Activated naive CD8-positive, alpha-beta T cell treated with anti-CD3 and anti-CD28 coated beads, Interleukin-2, amount 50 U/mL, for 16 hours (primary cell): ENCODE measurements around the gene COL18A1.
"Not testable (repeated sequence)": the region's sequence is repeated elsewhere in the genome, so short reads cannot be mapped to it uniquely, and the experiment has no call there.

Experiments used
- DNase-seq: peaks from one replicate; pipeline ENCODE4 v3.0.0-alpha.2; 2020; ENCODE audit warnings: low read depth, low spot score

Gene COL18A1

DNA sequence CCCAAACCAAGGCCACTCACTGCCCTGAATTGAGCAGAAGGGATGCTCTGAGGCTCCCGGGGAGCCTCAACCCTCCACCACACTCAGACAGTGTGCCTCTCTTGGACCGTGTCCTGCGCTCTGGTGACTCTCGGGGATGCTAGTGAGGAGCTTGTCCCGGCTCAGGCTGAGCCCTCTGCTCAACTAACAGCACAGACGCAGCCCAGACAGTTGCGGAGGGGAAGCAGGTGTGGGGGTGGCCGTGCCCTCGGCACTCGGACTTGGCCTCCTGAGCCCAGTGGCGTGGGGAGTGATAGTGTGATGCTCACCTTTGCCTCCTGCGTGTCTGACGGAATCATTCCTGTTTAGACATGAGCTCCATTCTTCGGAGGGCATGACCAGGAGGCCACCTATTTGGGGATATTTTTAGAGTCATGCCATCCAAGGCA lies 152.7 kb downstream of the COL18A1 start:
- DNase-seq = no peak

- DNase-seq = no peak
Observed at GRCh38 chr21:45558044-45558721, 153.2 kb downstream of the COL18A1 start.

DNA sequence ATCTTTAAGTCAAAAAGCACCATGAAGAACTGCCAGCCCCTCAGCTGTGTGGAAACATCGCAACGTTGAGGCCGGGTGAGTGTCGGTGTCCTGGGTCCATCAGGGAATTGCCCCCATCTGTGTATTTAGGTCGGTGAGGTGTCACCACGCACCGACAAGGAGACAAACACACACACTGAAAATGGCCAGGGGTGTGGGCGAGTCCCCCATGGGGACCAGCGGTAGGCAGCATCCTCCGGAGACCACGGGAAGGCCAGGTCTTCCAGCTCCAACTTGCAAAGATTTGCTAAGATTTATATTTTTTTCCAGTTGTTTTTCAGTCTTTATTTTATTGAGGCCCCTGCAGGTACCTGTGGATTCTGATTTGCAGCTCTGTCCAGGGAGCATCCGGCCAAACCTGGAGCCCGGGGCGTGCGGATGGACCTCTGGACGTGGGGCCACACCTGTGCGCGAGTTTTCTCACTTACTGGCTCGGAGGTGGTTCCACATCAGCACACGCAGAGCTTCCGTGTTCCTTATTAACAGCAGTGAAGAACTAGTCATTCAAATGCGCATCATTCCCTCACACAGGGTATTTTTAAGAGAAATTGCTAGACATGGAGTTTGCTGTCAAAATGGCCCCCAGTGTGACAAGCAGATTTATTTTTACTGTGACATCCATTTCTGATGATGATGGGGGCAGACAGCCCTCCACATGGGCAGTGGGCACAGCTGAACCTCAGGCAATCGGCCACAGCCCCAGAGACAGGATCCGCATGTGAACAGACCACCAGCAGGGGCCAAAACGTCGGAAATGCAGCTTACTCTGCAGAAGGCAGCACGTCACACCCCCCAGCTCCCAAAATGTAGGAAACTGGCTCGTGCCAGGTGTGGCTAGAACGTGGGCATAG lies 154.5 kb downstream of the COL18A1 start:
- no peak for DNase-seq

DNA sequence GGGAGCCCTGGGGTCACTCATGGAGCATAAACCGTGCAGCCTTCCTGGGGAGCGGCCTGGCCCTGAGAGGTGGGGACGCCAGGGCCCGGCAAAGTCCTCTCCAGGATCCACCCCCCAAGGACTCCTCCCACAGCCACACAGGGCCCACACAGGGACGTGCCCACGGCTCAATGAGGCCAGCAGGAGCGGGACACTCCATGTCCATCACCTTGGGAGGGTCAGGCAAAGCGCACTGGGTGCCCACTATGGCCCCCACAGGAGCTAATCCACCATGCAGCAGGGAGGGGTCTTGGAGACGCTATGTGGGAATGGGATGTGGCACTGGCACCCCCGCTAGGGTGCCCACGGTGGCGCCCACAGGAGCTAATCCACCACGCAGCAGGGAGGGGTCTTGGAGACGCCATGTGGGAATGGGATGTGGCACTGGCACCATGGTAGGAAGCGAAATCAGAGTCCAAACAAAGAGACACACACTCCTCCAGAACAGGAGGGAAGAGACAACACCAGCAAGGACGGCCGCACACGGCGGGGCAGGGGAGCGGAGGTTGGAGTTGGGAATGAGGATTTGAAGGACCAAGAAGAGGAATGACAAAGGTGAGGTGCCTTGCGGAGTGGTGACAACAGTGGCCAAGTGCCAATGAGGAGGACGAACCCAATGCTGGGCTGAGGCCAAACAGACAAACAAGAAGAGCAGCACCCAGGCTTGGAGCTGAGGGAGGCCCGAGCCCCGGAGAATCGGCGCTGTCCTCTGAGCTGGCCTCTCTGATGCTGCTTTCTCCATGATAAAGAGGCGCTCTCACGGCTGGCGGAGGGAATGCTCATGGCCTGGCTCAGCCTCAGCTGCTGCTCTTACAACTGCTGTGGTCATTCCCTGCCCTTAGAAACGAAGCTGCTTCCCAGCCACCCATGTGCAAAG lies 155.4 kb downstream of the COL18A1 start:
- DNase-seq = no peak

- DNase-seq = not testable (repeated sequence)
Observed at GRCh38 chr21:45561241-45561640, 156.3 kb downstream of the COL18A1 start.

- DNase-seq = no peak
Observed at GRCh38 chr21:45562402-45562801, 157.4 kb downstream of the COL18A1 start.

DNA sequence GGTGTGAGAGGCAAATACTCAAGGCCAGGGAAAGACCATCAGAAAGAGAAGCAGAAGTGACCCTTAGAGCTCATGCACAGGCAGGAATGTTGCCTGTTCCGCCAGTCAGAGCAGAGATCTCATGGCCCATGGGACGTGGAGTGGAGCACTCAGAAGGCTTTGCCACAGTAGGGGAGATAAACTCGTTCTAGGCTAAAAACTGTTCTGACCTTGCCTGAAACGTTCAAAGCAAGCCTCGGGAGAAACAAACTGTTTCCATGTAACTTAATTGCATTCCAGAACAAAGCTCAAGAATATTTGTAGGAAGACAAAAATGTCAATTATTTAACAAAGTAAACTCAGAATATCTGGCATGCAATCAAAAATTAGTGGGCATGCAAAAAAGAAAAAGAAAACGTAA lies 158.0 kb downstream of the COL18A1 start:
- no peak for DNase-seq
